HTR-8/SVneo (cell line): ENCODE results near the gene HDGF.
A peak's percentile ranks its signal among the peaks of the same experiment; 100 is the strongest.

Experiments used
- DNase-seq: peaks from one replicate; pipeline ENCODE4 v3.0.0; 2011; ENCODE audit warnings: low spot score, mixed read lengths; ENCODE audit not compliant: insufficient read length
- FAIRE-seq: peaks from 2 replicates; lab custom pipeline; 2011; peaks lifted over from hg19 to GRCh38; lab: Jason Lieb, UNC

Gene HDGF

DNA sequence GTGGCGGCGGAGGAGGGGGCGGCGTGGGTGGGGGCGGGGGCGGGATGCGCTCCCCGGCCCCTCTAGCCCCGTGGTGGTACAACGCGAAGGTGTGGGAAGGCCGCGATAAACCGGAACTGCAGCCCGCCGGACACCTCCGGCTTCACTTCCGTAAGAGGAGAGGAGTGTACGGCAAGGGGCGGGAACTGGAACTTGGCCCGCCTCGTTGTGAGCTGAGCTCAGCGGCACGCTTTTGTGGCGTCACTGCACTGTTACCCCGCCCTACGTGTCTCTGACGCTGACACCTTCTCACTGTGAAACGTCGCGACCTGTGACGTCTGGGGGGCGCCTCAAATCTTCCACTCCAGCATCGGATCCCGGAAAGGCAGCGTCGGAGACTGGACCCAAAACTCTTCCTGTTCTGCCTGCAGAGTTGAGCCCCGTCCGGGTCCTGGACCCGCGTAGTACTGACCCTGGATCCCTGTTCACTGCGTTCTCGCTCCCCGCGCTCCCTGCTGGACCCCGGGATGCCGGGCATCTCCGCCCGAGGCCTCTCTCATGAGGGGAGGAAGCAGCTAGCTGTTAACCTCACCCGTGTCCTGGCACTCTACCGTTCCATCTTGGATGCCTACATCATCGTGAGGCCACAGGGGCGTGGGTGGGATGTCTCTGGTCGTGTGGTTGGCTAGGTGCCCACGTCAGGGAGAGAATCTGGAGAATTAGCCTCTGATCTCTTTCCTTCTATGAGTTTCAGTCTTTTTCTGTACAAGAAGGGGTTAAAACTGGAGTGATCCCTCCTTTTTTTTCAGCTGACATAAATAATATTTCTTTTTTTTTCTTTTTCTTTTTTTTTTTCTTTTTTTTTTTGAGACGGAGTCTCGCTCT is 22.6 kb downstream of the HDGF start, which contains the start of gene ISG20L2:
ISG20L2 (minus strand) TSS at position 168 of the 864 bp plus-strand sequence. CDS start 1,114 bp downstream, outside the sequence.
- DNase-seq, result peak; percentile 90

GRCh38 chr1:156727926-156728598 is 23.4 kb downstream of the HDGF start, which contains the start of gene METTL25B:
METTL25B (plus strand) TSS chr1:156728469; CDS start chr1:156729105, 636 bp downstream.
- DNase-seq (peak; percentile 71), FAIRE-seq (no peak)

More for the DNA sequence above, 22.6 kb downstream of the HDGF start, which contains the start of gene ISG20L2:
- FAIRE-seq, result peak; percentile 62

DNA sequence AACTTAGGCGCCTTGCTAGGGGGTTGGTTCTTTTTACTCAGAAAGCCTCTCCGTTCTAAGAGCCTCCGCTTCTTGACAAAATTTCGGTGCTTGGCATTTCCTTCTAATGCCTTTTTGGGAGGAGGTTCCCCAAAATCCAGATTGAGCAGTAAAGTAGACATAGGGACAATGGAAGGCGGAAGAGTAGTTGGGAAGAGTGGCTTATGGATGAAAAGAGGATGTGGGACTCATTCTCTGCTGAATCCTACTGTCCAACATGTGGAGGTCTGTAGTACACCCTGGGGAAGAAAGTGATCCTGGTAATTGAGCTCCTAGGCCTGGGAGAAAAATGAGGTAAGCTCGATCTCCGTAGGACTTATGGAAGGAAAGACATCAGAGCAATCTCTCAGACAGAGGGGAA is 24.0 kb downstream of the HDGF start:
- FAIRE-seq, result no peak
- no peak for DNase-seq

DNA sequence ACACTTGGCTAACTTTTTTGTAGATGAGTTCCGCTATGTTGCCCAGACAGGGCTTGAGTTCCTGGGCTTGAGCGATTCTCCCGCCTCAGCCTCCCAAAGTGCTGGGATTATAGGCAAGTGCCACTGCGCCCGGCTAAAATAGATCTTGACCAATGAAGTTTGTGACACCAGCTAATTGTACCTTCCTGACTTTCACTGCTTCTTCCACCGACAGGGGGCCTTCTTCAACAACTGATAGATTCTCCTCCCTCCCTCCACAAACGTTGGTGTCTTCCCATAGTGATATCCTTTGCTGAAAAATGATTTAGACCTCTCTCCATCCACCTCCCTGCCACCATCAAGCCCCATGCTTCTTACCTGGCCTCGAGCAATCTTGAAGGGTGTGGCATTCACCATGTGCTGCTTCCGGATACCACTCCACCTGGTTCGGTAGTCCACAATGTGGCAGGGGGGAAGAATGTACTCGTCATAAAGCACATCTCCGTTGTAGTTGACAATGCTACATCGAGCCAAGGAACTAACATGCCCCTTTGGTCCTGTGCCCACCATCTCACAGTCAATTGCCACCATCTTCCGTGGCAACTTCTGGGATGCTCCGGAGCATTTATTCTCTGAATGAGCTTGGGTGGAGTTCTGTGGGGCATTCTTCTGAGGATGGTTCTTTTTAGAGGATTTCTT is 24.8 kb downstream of the HDGF start:
- no peak for DNase-seq
- FAIRE-seq, result no peak

GRCh38 chr1:156725683-156726280 is 25.7 kb downstream of the HDGF start:
- DNase-seq (peak; percentile 73), FAIRE-seq (no peak)

DNA sequence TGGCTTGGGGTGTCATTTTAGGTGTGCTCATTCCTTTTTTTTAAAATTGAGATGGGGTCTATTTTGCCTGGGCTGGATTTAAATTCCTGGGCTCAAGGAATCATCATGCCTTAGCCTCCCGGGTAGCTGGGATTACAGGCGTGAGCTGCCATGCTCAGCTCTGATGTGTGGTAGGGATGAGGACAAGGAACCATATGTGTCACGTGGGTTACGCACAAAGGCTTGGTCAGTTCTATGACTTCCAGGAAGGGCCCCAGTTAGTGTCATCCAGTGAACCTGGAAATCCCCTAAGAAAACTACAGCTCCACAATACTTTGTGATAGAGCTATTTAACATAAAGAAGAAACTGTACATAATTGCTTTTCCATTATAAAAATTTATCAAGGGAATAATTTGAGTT is 29.9 kb downstream of the HDGF start:
- FAIRE-seq, result no peak
- DNase-seq, result no peak

DNA sequence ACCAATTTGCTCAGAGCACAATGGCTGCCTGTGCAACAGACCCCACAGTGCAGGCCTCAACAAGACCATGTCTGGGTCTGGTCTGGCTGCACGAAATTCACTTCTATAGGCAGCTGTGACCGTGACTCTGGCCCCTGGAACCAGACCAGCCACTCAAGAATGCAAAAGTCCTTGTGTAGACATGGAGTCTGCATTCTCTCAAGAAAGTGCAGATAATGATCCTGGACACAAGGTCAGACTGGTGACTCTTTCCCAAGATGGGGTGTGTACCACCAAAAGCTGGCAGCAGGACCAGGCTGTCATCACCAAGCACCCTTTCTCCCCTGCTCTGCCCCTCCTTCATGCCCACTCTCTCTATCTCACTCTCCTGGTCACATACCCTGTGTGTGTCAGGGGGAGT is 30.3 kb downstream of the HDGF start:
- DNase-seq (no peak), FAIRE-seq (no peak)

DNA sequence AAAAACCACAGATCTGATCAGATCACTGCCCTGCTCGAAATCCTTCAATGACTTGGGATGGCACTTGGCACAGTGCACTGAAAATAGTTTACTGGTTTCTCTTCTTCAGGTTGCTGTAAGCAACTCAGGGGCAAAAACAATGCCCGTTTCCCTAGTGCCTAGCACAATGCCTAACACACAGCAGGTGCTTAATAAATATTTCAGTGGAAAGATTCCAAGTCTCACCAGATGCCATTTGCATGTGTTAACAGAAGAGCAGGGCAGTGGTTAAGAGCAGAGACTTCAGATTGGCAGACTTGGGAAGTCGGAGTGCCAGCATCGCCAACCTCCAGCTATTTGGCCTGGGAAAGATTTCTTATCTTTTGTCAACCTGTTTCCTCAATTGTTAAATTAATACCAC is 34.1 kb downstream of the HDGF start:
- FAIRE-seq (no peak), DNase-seq (no peak)

- no peak for DNase-seq
- no peak for FAIRE-seq
Observed at GRCh38 chr1:156714830-156715229, 36.6 kb downstream of the HDGF start.

- no peak for DNase-seq
- no peak for FAIRE-seq
Observed at GRCh38 chr1:156712626-156713025, 38.8 kb downstream of the HDGF start.

GRCh38 chr1:156711011-156711817 is 40.3 kb downstream of the HDGF start:
- no peak for DNase-seq
- no peak for FAIRE-seq

GRCh38 chr1:156709757-156710489 is 41.6 kb downstream of the HDGF start:
- DNase-seq (peak; percentile 39), FAIRE-seq (no peak)

DNA sequence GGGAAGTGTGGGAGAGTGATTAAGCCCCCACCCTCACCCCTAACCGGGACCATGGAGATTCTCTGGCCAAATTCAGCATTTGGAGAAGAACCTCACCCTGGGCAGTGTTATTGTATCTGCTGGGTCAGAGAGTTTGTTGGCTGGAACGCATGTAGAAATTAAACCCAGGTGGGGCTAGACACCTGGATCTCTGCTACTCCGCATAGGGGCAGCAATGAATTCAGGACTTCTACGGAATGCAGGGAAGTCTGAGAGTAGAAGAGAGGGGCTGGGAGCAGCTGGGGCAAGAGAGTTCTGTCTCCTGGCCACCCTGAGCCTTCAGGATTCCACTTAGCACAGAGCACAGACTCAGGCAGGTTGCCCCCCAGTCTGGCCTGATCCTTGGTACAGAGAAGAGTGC is 42.4 kb downstream of the HDGF start:
- FAIRE-seq, result no peak
- DNase-seq, result no peak

DNA sequence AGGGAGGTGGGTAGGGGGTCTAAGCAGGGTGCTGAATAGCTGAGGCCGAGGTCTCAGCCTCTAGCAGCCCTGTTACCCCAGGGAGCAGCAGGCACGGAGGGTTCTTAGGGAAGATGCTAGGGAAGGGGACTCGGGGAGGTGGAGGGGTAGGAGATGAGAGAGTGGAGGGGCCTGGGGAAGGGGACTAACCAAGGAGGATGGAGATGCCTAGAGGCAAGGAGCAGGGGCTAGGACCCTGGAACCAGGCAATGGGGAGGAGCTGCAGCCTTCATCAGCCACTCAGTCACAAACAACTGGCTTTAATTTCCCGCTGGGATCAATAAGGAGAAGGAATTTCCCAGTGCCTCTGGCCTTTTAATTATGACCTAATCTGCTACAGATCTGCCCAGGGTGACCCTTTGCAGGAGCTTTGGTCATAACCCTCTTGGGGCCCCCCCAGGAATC is 43.2 kb downstream of the HDGF start:
- no peak for FAIRE-seq
- DNase-seq, result no peak

DNA sequence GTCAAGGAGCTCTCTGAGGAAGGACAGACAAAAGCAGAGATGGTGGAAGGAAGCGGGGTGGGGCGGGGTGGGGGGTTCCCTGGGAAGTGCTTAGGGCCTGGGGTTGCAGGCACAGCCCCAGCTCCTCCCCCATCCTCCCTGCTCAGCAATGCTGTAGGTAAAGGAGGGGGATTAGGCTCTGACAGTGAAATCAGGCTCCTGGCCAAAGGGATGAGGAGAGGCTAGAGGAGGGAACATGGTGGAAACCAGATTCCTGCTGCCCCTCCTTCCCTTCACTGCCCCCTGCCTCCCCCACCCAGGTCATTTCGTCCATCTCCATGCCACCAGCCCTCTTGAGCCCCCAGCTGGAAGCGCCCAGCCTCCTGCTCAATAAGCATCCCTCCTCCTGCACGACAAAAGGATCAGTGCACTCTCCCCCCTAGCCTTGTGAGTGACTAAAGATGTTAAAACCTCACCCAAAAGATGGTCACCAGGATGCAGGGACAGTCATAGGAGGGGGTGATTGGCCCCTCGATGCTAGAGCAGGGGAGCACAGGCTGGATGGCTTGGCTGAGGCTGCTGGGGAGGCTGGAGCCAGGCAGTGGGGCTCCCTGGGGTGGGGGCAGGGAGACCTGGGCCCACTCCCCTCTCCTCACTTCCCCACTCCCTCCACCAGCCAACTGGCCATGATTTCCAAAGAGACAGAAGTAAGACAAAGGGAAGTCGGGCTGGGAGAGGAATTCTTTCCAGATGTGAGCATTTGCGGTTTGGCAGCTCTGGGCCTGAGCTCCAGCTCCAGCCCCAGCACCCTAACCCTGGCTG is 43.9 kb downstream of the HDGF start:
- FAIRE-seq (no peak), DNase-seq (no peak)

DNA sequence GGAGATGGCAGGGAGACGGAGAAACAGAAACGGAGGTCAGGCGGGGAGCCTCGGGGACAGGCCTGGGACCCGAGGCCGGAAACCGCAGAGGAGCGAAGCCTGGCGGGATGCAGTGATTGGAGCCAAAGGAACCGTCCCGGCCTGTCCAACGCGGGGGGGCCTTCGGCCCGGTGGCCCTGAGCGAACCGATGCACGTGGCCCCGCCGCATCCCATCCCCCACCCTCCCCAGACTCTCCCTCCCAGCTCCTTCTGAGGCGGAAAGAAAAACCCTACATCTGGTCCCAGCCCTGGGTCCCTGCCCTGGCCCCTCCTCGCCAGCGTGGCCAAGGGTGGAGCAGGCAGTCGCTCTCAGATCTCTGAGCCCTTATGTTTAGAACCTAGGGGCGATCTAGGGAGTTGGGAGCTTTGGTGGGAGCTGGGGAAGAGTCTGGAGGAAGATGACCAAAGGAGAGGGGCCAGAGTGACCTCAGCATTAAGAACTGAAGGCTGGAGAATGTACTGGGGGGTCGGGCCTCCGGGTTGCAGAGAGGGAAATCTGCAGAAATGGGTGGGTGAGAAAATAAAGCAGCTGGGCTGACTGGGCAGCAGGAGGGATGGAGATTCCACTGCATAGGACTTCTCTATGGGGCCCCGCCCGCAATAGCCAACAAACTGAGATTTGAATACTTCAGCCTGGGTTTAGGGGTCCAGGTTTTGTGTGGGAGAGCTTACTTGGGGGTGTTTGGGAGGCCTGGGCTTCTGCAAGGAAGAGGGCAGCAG is 44.6 kb downstream of the HDGF start:
- FAIRE-seq (no peak), DNase-seq (no peak)

DNA sequence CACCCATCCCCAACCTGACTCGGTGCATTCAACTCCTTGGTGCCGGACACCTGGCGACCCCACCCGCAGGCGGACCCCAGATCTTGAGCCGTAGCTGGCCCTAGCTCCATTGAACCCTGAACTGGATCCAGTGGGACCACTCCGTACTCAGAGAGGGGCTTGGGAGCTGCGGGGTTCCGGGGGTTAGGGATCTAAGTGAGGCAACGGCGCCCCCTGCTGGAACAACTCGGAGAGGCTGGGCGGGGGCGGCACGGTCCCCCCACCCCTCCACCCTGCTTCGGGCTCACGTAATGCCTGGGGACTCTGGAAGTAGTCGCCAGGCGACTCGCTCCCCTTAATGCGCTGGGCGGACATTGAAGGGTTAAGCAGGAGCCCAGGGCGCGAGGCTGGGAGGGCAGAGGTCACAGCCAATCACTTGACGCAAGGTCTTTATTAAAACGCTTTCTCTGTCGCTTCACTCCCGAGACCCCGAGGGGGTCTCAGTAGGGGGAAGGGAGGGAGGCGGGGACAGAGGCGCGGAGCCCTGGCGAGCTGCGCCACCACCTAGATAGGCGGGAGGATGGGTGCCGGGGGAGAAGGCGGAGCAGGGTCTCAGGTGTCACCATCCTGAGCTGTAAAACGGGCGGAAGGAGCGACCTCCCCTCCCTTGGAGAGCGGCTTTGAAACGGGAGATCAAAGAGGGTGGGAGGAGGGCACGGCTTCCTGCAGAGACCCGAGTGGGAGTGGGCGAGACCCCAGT is 45.4 kb downstream of the HDGF start:
- DNase-seq, result no peak
- no peak for FAIRE-seq
